H1 (cell line): Measurements from ENCODE around the gene DIAPH1. TPM values are rescaled to one million over a fixed set of nuclear protein-coding genes. Genes with fewer than 3 reads are reported as not detected.

Experiments
- CTCF ChIA-PET: fragments of 300-600 bp; sonication (Branson Sonifier 250); formaldehyde crosslinking; loops from one replicate; lab custom pipeline; 2021; ENCODE audit not compliant: partially characterized antibody; lab: Charles Lee
- POLR2A ChIA-PET: fragments of 300-600 bp; sonication (Branson Sonifier 250); formaldehyde crosslinking; loops from one replicate; lab custom pipeline; 2021; ENCODE audit warnings: inconsistent platforms; ENCODE audit not compliant: partially characterized antibody; lab: Charles Lee
- DNase-seq, 2 experiments: peaks; one replicate each; pipeline versions ENCODE4 v3.0.0 to v3.0.0-alpha.2; 2010 to 2022; ENCODE audit warnings: low spot score in 2 of 2, low read depth in 1 of 2, mixed read lengths in 1 of 2
- FAIRE-seq: peaks from 2 replicates; lab custom pipeline; 2011; peaks lifted over from hg19 to GRCh38; lab: Jason Lieb, UNC
- H2AFZ ChIP-seq: 2 replicates; pipeline ENCODE4 v1.8.1; 2012; ENCODE audit warnings: low read length, inconsistent platforms
- H2AK5ac ChIP-seq: 2 replicates; pipeline ENCODE4 v1.6.1; 2013; ENCODE audit warnings: low read depth, low read length
- H2BK120ac ChIP-seq: replicated peaks from 2 replicates; pipeline ENCODE3; 2013; ENCODE audit warnings: low read depth, low read length, inconsistent platforms
- H2BK12ac ChIP-seq: 2 replicates; pipeline ENCODE4 v1.6.1; 2013; ENCODE audit warnings: low read depth, low read length
- H2BK15ac ChIP-seq: 2 replicates; pipeline ENCODE4 v1.6.1; 2013; ENCODE audit warnings: low read length
- H2BK20ac ChIP-seq: 2 replicates; pipeline ENCODE4 v1.6.1; 2013; ENCODE audit warnings: low read length
- H2BK5ac ChIP-seq: 2 replicates; pipeline ENCODE4 v1.6.1; 2013; ENCODE audit warnings: low read depth, low read length
- H3K14ac ChIP-seq: 2 replicates; pipeline ENCODE4 v1.6.1; 2013; ENCODE audit warnings: inconsistent platforms; ENCODE audit not compliant: insufficient read length
- H3K18ac ChIP-seq: 2 replicates; pipeline ENCODE4 v1.6.1; 2013; ENCODE audit warnings: low read length; ENCODE audit errors: extremely low read depth
- H3K23ac ChIP-seq: 2 replicates; pipeline ENCODE4 v1.6.1; 2013; ENCODE audit warnings: inconsistent platforms; ENCODE audit not compliant: insufficient read length
- H3K23me2 ChIP-seq: 2 replicates; pipeline ENCODE4 v1.6.1; 2013; ENCODE audit warnings: low read depth, low read length
- H3K27ac ChIP-seq: 2 replicates; pipeline ENCODE4 v1.6.1; 2011; ENCODE audit warnings: low read depth, low read length, inconsistent platforms
- H3K27me3 ChIP-seq, 4 experiments: replicated peaks in 1 of 4; 1 replicate in 1 of 4; 2 replicates in 3 of 4; pipeline versions ENCODE4 v1.6.1 to v1.8.1; 2011 to 2013; ENCODE audit warnings: low read length in 3 of 4, mild to moderate bottlenecking in 3 of 4, inconsistent platforms in 2 of 4, mixed read lengths in 2 of 4, moderate library complexity in 1 of 4; ENCODE audit not compliant: control insufficient read depth in 3 of 4, insufficient read depth in 3 of 4; ENCODE audit errors: extremely low read depth in 1 of 4
- H3K36me3 ChIP-seq, 4 experiments: 2 replicates each; pipeline versions ENCODE4 v1.6.1 to v1.8.1; 2011 to 2013; ENCODE audit warnings: mild to moderate bottlenecking in 4 of 4, low read length in 3 of 4, moderate library complexity in 2 of 4, control low read depth in 1 of 4, inconsistent platforms in 1 of 4; ENCODE audit not compliant: insufficient read depth in 4 of 4, control insufficient read depth in 2 of 4
- H3K4ac ChIP-seq: replicated peaks from 2 replicates; pipeline ENCODE3; 2013; ENCODE audit warnings: low read length, low read depth, mixed read lengths, inconsistent platforms; ENCODE audit not compliant: insufficient read length
- H3K4me1 ChIP-seq, 4 experiments: replicated peaks in 1 of 4; 1 replicate in 1 of 4; 2 replicates in 3 of 4; pipeline versions ENCODE4 v1.6.1 to v1.8.1; 2011 to 2013; ENCODE audit warnings: low read length in 3 of 4, inconsistent platforms in 2 of 4, mixed read lengths in 1 of 4; ENCODE audit not compliant: insufficient read depth in 4 of 4, control insufficient read depth in 3 of 4
- H3K4me2 ChIP-seq, 2 experiments: 2 replicates each; pipeline versions ENCODE4 v1.6.1 to v1.8.1; 2011 to 2013; ENCODE audit warnings: low read depth in 2 of 2, low read length in 2 of 2, control low read depth in 1 of 2, inconsistent platforms in 1 of 2, mild to moderate bottlenecking in 1 of 2; ENCODE audit not compliant: insufficient read depth in 1 of 2
- H3K4me3 ChIP-seq, 4 experiments: fragments of 200-600, 300-600 bp in 1 of 4; sonication (generic), shearing (Covaris generic), sonication (Bioruptor Twin) in 1 of 4; 2 replicates each; pipeline versions ENCODE4 v1.5.1 to v1.8.1; 2011 to 2016; ENCODE audit warnings: low read length in 4 of 4, low read depth in 3 of 4, control low read depth in 2 of 4, inconsistent platforms in 2 of 4, mild to moderate bottlenecking in 2 of 4, mixed read lengths in 1 of 4, moderate library complexity in 1 of 4; ENCODE audit not compliant: insufficient read depth in 2 of 4; ENCODE audit errors: extremely low read depth in 1 of 4
- H3K56ac ChIP-seq: replicated peaks from 2 replicates; pipeline ENCODE3; 2013; ENCODE audit warnings: low read depth, mild to moderate bottlenecking, mixed read lengths, low read length, inconsistent platforms; ENCODE audit not compliant: insufficient read length
- H3K79me1 ChIP-seq: 2 replicates; pipeline ENCODE4 v1.6.1; 2013; ENCODE audit warnings: low read depth, low read length, control low read depth
- H3K79me2 ChIP-seq, 2 experiments: 2 replicates each; pipeline versions ENCODE4 v1.6.1 to v1.8.1; 2012 to 2013; ENCODE audit warnings: low read length in 2 of 2, mild to moderate bottlenecking in 2 of 2, inconsistent platforms in 1 of 2; ENCODE audit not compliant: insufficient read depth in 2 of 2, control insufficient read depth in 1 of 2
- H3K9ac ChIP-seq, 4 experiments: replicated peaks in 1 of 4; 1 replicate in 1 of 4; 2 replicates in 3 of 4; pipeline versions ENCODE4 v1.6.1 to v1.8.1; 2011 to 2013; ENCODE audit warnings: low read depth in 3 of 4, low read length in 3 of 4, control low read depth in 2 of 4, mild to moderate bottlenecking in 2 of 4, moderate library complexity in 2 of 4, inconsistent platforms in 1 of 4; ENCODE audit errors: extremely low read depth in 1 of 4
- H3K9me3 ChIP-seq, 2 experiments: 2 replicates each; pipeline versions ENCODE4 v1.6.1 to v1.8.1; 2012 to 2013; ENCODE audit warnings: mild to moderate bottlenecking in 2 of 2, moderate library complexity in 2 of 2, control low read depth in 1 of 2, inconsistent platforms in 1 of 2, low read depth in 1 of 2, low read length in 1 of 2, mixed read lengths in 1 of 2; ENCODE audit not compliant: insufficient read depth in 2 of 2
- H4K20me1 ChIP-seq, 2 experiments: replicated peaks in 1 of 2; 2 replicates each; pipeline versions ENCODE3 to v1.8.1; 2011 to 2013; ENCODE audit warnings: inconsistent platforms in 2 of 2, low read length in 2 of 2, mild to moderate bottlenecking in 1 of 2; ENCODE audit not compliant: insufficient read depth in 2 of 2, control insufficient read depth in 1 of 2
- H4K5ac ChIP-seq: 2 replicates; pipeline ENCODE4 v1.6.1; 2013; ENCODE audit warnings: low read length, low read depth, mixed read lengths, inconsistent platforms; ENCODE audit not compliant: insufficient read length
- H4K8ac ChIP-seq: 2 replicates; pipeline ENCODE4 v1.8.0; 2013; ENCODE audit warnings: mild to moderate bottlenecking, moderate library complexity, low read length, inconsistent platforms; ENCODE audit not compliant: insufficient read depth; ENCODE audit errors: extremely low read depth
- H4K91ac ChIP-seq: replicated peaks from 2 replicates; pipeline ENCODE3; 2013; ENCODE audit warnings: low read length, mixed read lengths, inconsistent platforms; ENCODE audit not compliant: insufficient read length
- ATF2 ChIP-seq: IDR thresholded peaks from 2 replicates; pipeline ENCODE4 v1.6.1; 2012; ENCODE audit warnings: low read length, inconsistent platforms
- NRF1 ChIP-seq: IDR thresholded peaks from 2 replicates; pipeline ENCODE4 v1.6.1; 2011; ENCODE audit warnings: mild to moderate bottlenecking, low read depth, low read length, improper control_type of control experiment
- RBBP5 ChIP-seq: IDR thresholded peaks from 2 replicates; pipeline ENCODE4 v1.7.1; 2012; ENCODE audit warnings: low read depth, mild to moderate bottlenecking, inconsistent platforms, low read length, moderate library complexity, borderline replicate concordance
- SP1 ChIP-seq: IDR thresholded peaks from 2 replicates; pipeline ENCODE4 v1.6.1; 2011; ENCODE audit warnings: low read depth, low read length
- TCF12 ChIP-seq: IDR thresholded peaks from 2 replicates; pipeline ENCODE4 v1.6.1; 2011; ENCODE audit warnings: low read depth, mild to moderate bottlenecking, low read length
- WGBS, 2 experiments: shearing (Covaris generic) in 1 of 2; methylation state at CpG; one replicate each; pipeline versions ENCODE4 v1.1.6 to v1.1.7; 2013 to 2015; ENCODE audit warnings: low lambda C conversion rate in 2 of 2, mixed read lengths in 2 of 2, inconsistent platforms in 1 of 2, low coverage in 1 of 2, missing lambda C conversion rate in 1 of 2; ENCODE audit not compliant: insufficient replicate concordance in 2 of 2, insufficient coverage in 1 of 2, insufficient read length in 1 of 2; ENCODE audit errors: extremely low coverage in 1 of 2, missing lambda C conversion rate in 1 of 2; 5-methylcytosine and 5-hydroxymethylcytosine counted together
- polyA plus RNA-seq, 7 experiments: library from polyadenylated mRNA; depleted of rRNA in 3 of 7; stranded (reverse) in 5 of 7; unstranded in 2 of 7; fragments of >200 nt in 5 of 7; fragments of 200-250 nt in 2 of 7; gene quantifications; 1 replicate in 5 of 7; 2 replicates in 1 of 7; 4 replicates in 1 of 7; pipeline versions ENCODE4 v1.2.1 to v1.2.3, GENCODE V29; 2011 to 2013; ENCODE audit warnings: missing spikeins in 2 of 7, mixed read lengths in 2 of 7
- total RNA-seq: library from RNA; stranded (reverse); fragmentation: NEBNext Ultra II Directional; extraction: Animal tissue kit (Norgen Biotek cat#: 25700); gene quantifications from 2 replicates; pipeline ENCODE4 v1.2.1, GENCODE V29; 2021

Gene DIAPH1
- total and polyA plus RNA-seq, 2 of the 8 experiments (the other 6 are each of a cell fraction or from before 2014, with no cell fraction given) = 61.2 to 114 TPM

GRCh38 chr5:141525653-141526052, 93.1 kb downstream of the DIAPH1 start:
- Histone ChIP-seq H3K27ac (no peak overlapping the region), H3K14ac (no peak overlapping the region), H3K4me3 (no peak overlapping the region), H3K9me3 (no peaks in the 10 kb centered on the region), H3K36me3 (peaks cover 24 to 47% (median 42%) of the 10 kb centered on the region in 4 experiments), H2AFZ (no peak overlapping the region), H4K8ac (no peak overlapping the region), H3K4ac (no peak overlapping the region), H3K18ac (no peak overlapping the region), H4K5ac (no peak overlapping the region), H3K27me3 (no peaks in the 10 kb centered on the region), H3K4me1 (peaks cover 2 to 15% (median 8%) of the 10 kb centered on the region in 4 experiments; a peak in 6 of 7 replicates), H2BK5ac (no peak overlapping the region), H2BK15ac (no peak overlapping the region), H3K79me1 (no peaks in the 10 kb centered on the region), H4K20me1 (no peaks in the 10 kb centered on the region), H4K91ac (no peak overlapping the region), H2BK12ac (no peak overlapping the region), H3K9ac (no peak overlapping the region), H2AK5ac (no peak overlapping the region), H2BK120ac (no peak overlapping the region), H3K23ac (no peak overlapping the region), H3K23me2 (no peaks in the 10 kb centered on the region), H2BK20ac (no peak overlapping the region), H3K4me2 (no peak overlapping the region), H3K79me2 (no peaks in the 10 kb centered on the region), H3K56ac (no peak overlapping the region)
- no peak for TF ChIP-seq ATF2
- TF ChIP-seq RBBP5 = no peak
- no peak for TF ChIP-seq NRF1
- TF ChIP-seq TCF12 = no peak
- no peak for TF ChIP-seq SP1
- ChIA-PET POLR2A (interaction anchor here (1.3 to 4.8 kb wide), 3 partner anchors 12 to 112 kb away, joined by 3 to 29 read pairs (median 4); partner anchors contain the start of gene PCDHGC5), CTCF (interaction anchor here (0.7 to 50.9 kb wide), 25 partner anchors 9 to 431 kb away, joined by 3 to 1236 read pairs (median 9); partner anchors contain the start of genes PCDHB12, PCDHB14, PCDHB15 and PCDHB2)
- WGBS, 2 experiments = 88% methylated on average over 7 of the region's 7 CpGs; no CpG with 5 or more reads in 1 of the 2 experiments
- DNase-seq (no peak), FAIRE-seq (no peak)
